SK-N-SH (cell line): ENCODE data around the gene TLX2. TPM values are rescaled to one million over a fixed set of nuclear protein-coding genes. Genes with fewer than 3 reads are reported as not detected.

Experiments used
- CTCF ChIA-PET: fragments of 300-600, 350-600 bp; formaldehyde crosslinking; extraction: SDS; loops from one replicate; lab custom pipeline; 2021; lab: Yijun Ruan, JAX
- POLR2A ChIA-PET: fragments of 350-600 bp; sonication (Branson Sonifier 250); formaldehyde crosslinking; extraction: SDS; loops from one replicate; lab custom pipeline; 2020; ENCODE audit warnings: antibody characterized with exemption, inconsistent platforms; lab: Yijun Ruan, JAX
- DNase-seq: peaks from one replicate; pipeline ENCODE4 v3.0.0; 2012
- H2AFZ ChIP-seq: fragments of 200-600 bp; sonication (generic); 2 replicates; pipeline ENCODE4 v1.8.1; 2016; ENCODE audit warnings: antibody characterized with exemption, mild to moderate bottlenecking, low read depth
- H3F3A ChIP-seq: fragments of 200-600 bp; sonication (generic); replicated peaks from 2 replicates; pipeline ENCODE3; 2016; ENCODE audit warnings: antibody characterized with exemption, mild to moderate bottlenecking; ENCODE audit not compliant: insufficient read depth
- H3K27ac ChIP-seq, 2 experiments: fragments of 200-500 bp in 1 of 2; fragments of 200-600 bp in 1 of 2; sonication (Bioruptor generic) in 1 of 2; sonication (generic), shearing (Covaris generic) in 1 of 2; 2 replicates each; pipeline versions ENCODE4 v1.5.1 to v1.6.1; 2014 to 2016; ENCODE audit warnings: low read depth in 2 of 2, inconsistent platforms in 1 of 2, low read length in 1 of 2, mild to moderate bottlenecking in 1 of 2, mixed read lengths in 1 of 2
- H3K27me3 ChIP-seq: fragments of 200-600 bp; sonication (generic), shearing (Covaris generic); 2 replicates; pipeline ENCODE4 v1.6.1; 2016; ENCODE audit warnings: mixed run types; ENCODE audit not compliant: insufficient read depth
- H3K36me3 ChIP-seq, 2 experiments: fragments of 200-500 bp in 1 of 2; fragments of 200-600 bp in 1 of 2; sonication (Bioruptor generic) in 1 of 2; sonication (generic) in 1 of 2; replicated peaks in 1 of 2; 2 replicates each; pipeline versions ENCODE3 to v1.5.1; 2014 to 2016; ENCODE audit warnings: low read length in 1 of 2, mild to moderate bottlenecking in 1 of 2; ENCODE audit not compliant: insufficient read depth in 2 of 2, control insufficient read depth in 1 of 2
- H3K4me1 ChIP-seq, 2 experiments: fragments of 200-500 bp in 1 of 2; fragments of 200-600 bp in 1 of 2; sonication (Bioruptor generic) in 1 of 2; sonication (generic), shearing (Covaris generic) in 1 of 2; 2 replicates each; pipeline versions ENCODE4 v1.5.1 to v1.6.1; 2014 to 2016; ENCODE audit warnings: low read depth in 1 of 2, low read length in 1 of 2, mixed run types in 1 of 2; ENCODE audit not compliant: insufficient read depth in 2 of 2, control insufficient read depth in 1 of 2
- H3K4me2 ChIP-seq: fragments of 200-600 bp; sonication (generic), shearing (Covaris generic); 2 replicates; pipeline ENCODE4 v1.6.1; 2017; ENCODE audit warnings: mixed run types
- H3K4me3 ChIP-seq, 2 experiments: fragments of 200-500 bp in 1 of 2; fragments of 200-600 bp in 1 of 2; sonication (Bioruptor generic) in 1 of 2; sonication (generic), shearing (Covaris generic) in 1 of 2; 2 replicates each; pipeline versions ENCODE4 v1.5.1 to v1.8.1; 2014 to 2016; ENCODE audit warnings: low read depth in 2 of 2, inconsistent platforms in 1 of 2, low read length in 1 of 2, mild to moderate bottlenecking in 1 of 2, mixed read lengths in 1 of 2, moderate library complexity in 1 of 2
- H3K79me2 ChIP-seq: fragments of 200-600 bp; sonication (generic); 2 replicates; pipeline ENCODE4 v1.8.1; 2017; ENCODE audit warnings: mild to moderate bottlenecking; ENCODE audit not compliant: insufficient read depth
- H3K9ac ChIP-seq: fragments of 200-600 bp; sonication (generic); 2 replicates; pipeline ENCODE4 v1.6.1; 2017; ENCODE audit warnings: mixed run types
- H3K9me2 ChIP-seq: fragments of 200-600 bp; sonication (generic); 2 replicates; pipeline ENCODE4 v1.6.1; 2017; ENCODE audit warnings: mixed run types
- H3K9me3 ChIP-seq: fragments of 200-600 bp; sonication (generic); 2 replicates; pipeline ENCODE4 v1.6.1; 2017; ENCODE audit warnings: mixed run types, mild to moderate bottlenecking, moderate library complexity
- H4K20me1 ChIP-seq: fragments of 200-600 bp; sonication (generic); 2 replicates; pipeline ENCODE4 v1.6.1; 2017; ENCODE audit warnings: mild to moderate bottlenecking, mixed run types; ENCODE audit not compliant: insufficient read depth
- CHD2 ChIP-seq: fragments of 150-350 bp; IDR thresholded peaks from 2 replicates; pipeline ENCODE4 v1.6.1; 2018; ENCODE audit warnings: low read length; ENCODE audit not compliant: partially characterized antibody
- ELF1 ChIP-seq: IDR thresholded peaks from 2 replicates; pipeline ENCODE4 v1.4.0; 2012
- EP300 ChIP-seq, 2 experiments: IDR thresholded peaks; 2 replicates each; pipeline versions ENCODE4 v1.4.0 to v1.6.1; 2012; ENCODE audit warnings: borderline replicate concordance in 1 of 2, low read depth in 1 of 2, low read length in 1 of 2
- FOSL2 ChIP-seq: IDR thresholded peaks from 2 replicates; pipeline ENCODE4 v1.4.0; 2012; ENCODE audit warnings: low read depth, mild to moderate bottlenecking, moderate library complexity, borderline replicate concordance
- FOXJ3 ChIP-seq: sonication (generic); formaldehyde crosslinking; IDR thresholded peaks from 2 replicates; pipeline ENCODE4 v1.5.1; 2020; ENCODE audit warnings: mild to moderate bottlenecking, missing genetic modification reagents
- FOXM1 ChIP-seq: IDR thresholded peaks from 2 replicates; pipeline ENCODE4 v1.4.0; 2012; ENCODE audit warnings: low read depth, mild to moderate bottlenecking
- GABPA ChIP-seq: IDR thresholded peaks from 2 replicates; pipeline ENCODE4 v1.4.0; 2012; ENCODE audit warnings: low read depth, mild to moderate bottlenecking
- GATA2 ChIP-seq: sonication (generic); formaldehyde crosslinking; IDR thresholded peaks from 2 replicates; pipeline ENCODE4 v1.5.0; 2020; ENCODE audit warnings: mild to moderate bottlenecking, missing genetic modification reagents
- MAX ChIP-seq: IDR thresholded peaks from 2 replicates; pipeline ENCODE4 v1.4.0; 2012; ENCODE audit warnings: low read depth
- MXI1 ChIP-seq: IDR thresholded peaks from 2 replicates; pipeline ENCODE4 v1.6.1; 2012; ENCODE audit warnings: mild to moderate bottlenecking, low read depth, low read length, improper control_type of control experiment
- NFIC ChIP-seq: IDR thresholded peaks from 2 replicates; pipeline ENCODE4 v1.4.0; 2012; ENCODE audit warnings: borderline replicate concordance
- PBX3 ChIP-seq: IDR thresholded peaks from 2 replicates; pipeline ENCODE4; 2012
- POLR2AphosphoS5 ChIP-seq: IDR thresholded peaks from 2 replicates; pipeline ENCODE4 v1.6.1; 2012; ENCODE audit warnings: low read depth, low read length
- RAD21 ChIP-seq: IDR thresholded peaks from 2 replicates; pipeline ENCODE4 v1.6.1; 2012; ENCODE audit warnings: mild to moderate bottlenecking, low read length
- RCOR1 ChIP-seq: fragments of 150-350 bp; IDR thresholded peaks from 2 replicates; pipeline ENCODE4 v1.6.1; 2017; ENCODE audit warnings: antibody characterized with exemption, low read length
- RFX5 ChIP-seq: IDR thresholded peaks from 2 replicates; pipeline ENCODE4 v1.6.1; 2012; ENCODE audit warnings: mild to moderate bottlenecking, improper control_type of control experiment, low read length
- SIN3A ChIP-seq: IDR thresholded peaks from 2 replicates; pipeline ENCODE4 v1.6.1; 2012; ENCODE audit warnings: low read depth, mild to moderate bottlenecking, low read length, moderate library complexity, borderline replicate concordance
- SMC3 ChIP-seq: IDR thresholded peaks from 2 replicates; pipeline ENCODE4 v1.6.1; 2012; ENCODE audit warnings: low read depth, low read length, improper control_type of control experiment
- TAF1 ChIP-seq: IDR thresholded peaks from 2 replicates; pipeline ENCODE4 v1.6.1; 2012; ENCODE audit warnings: low read depth, mild to moderate bottlenecking, low read length, moderate library complexity, borderline replicate concordance
- TCF12 ChIP-seq: IDR thresholded peaks from 2 replicates; pipeline ENCODE4 v1.4.0; 2012
- YY1 ChIP-seq: IDR thresholded peaks from 2 replicates; pipeline ENCODE4 v1.4.0; 2012; ENCODE audit warnings: low read depth, mild to moderate bottlenecking
- ZBTB33 ChIP-seq: IDR thresholded peaks from 2 replicates; pipeline ENCODE4 v1.4.0; 2012; ENCODE audit warnings: low read depth, borderline replicate concordance
- WGBS: methylation state at CpG from one replicate; pipeline ENCODE4 v1.1.6; 2017; ENCODE audit warnings: low lambda C conversion rate; 5-methylcytosine and 5-hydroxymethylcytosine counted together
- polyA plus RNA-seq, 3 experiments: library from polyadenylated mRNA; depleted of rRNA; stranded (reverse); fragments of >200 nt; gene quantifications; 2 replicates each; pipeline ENCODE4 v1.2.3, GENCODE V29; 2012
- TF ChIP-seq, protein P1 (sequence below): fragments of 200-600 bp; sonication (generic); IDR thresholded peaks from 2 replicates; pipeline ENCODE4 v1.6.1; 2017; ENCODE audit warnings: antibody characterized with exemption, mild to moderate bottlenecking, moderate library complexity
- TF ChIP-seq, protein P2 (sequence below): fragments of 150-350 bp; IDR thresholded peaks from 2 replicates; pipeline ENCODE4 v1.6.1; 2017; ENCODE audit warnings: antibody characterized with exemption, low read length, low read depth, borderline replicate concordance

The TLX2 gene
- polyA plus RNA-seq, 1 of the 3 experiments (the other 2 are of a cell fraction): 24.5 TPM

DNA sequence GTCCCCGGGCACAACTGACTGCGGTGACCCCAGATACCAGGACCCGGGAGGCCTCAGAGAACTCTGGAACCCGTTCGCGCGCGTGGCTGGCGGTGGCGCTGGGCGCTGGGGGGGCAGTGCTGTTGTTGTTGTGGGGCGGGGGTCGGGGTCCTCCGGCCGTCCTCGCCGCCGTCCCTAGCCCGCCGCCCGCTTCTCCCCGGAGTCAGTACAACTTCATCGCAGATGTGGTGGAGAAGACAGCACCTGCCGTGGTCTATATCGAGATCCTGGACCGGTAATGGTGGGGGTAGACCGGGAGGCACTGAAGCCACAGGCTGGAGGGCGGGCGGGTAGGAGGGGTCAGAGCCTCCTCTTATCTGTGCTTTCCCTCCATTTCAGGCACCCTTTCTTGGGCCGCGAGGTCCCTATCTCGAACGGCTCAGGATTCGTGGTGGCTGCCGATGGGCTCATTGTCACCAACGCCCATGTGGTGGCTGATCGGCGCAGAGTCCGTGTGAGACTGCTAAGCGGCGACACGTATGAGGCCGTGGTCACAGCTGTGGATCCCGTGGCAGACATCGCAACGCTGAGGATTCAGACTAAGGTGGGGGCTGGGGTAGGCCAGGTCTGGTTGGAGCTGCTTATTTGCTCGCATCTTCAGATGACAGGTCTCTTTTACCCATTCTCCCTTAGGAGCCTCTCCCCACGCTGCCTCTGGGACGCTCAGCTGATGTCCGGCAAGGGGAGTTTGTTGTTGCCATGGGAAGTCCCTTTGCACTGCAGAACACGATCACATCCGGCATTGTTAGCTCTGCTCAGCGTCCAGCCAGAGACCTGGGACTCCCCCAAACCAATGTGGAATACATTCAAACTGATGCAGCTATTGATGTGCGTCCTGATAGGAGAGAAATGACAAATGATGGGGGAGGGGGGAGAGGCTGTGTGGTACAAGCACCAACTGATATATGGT is 16.3 kb downstream of the TLX2 start:
- peak overlapping the region; percentile 83 to 99 for H3K4me3 ChIP-seq
- H3K4me1 ChIP-seq: peaks cover 13 to 24% of the 10 kb centered on the region in 2 experiments
- no peaks in the 10 kb centered on the region for H4K20me1 ChIP-seq
- H3K36me3 ChIP-seq: peaks cover 32 to 51% of the 10 kb centered on the region in 2 experiments
- H3K79me2 ChIP-seq: peaks cover 45% of the 10 kb centered on the region
- peaks cover 18% of the 10 kb centered on the region for H3F3A ChIP-seq
- CTCF ChIA-PET: interaction anchor here (0.9 to 7.8 kb wide), 11 partner anchors 12 to 108 kb away, joined by 3 to 102 read pairs (median 12); partner anchors contain the start of genes CCDC142, LBX2, MRPL53 and PCGF1
- H3K9me3 ChIP-seq: no peaks in the 10 kb centered on the region
- peak overlapping the region; percentile 85 for H3K4me2 ChIP-seq
- POLR2A ChIA-PET: interaction anchor here (0.7 to 2.9 kb wide), 15 partner anchors 9 to 139 kb away, joined by 3 to 13 read pairs (median 5); partner anchors contain the start of genes CCDC142, INO80B, MRPL53 and PCGF1
- TF ChIP-seq SIN3A (peak; percentile 13; the same call in 1 of the 2 replicates), CHD2 (peak; percentile 4), FOXJ3 (CRISPR knock-in tag) (no peak), RCOR1 (no peak), ZBTB33 (no peak), RAD21 (no peak), TAF1 (no peak), SMC3 (no peak), GABPA (no peak), GATA2 (CRISPR knock-in tag) (no peak), FOSL2 (no peak), EP300 (IDR thresholded peaks at IDR 0.05; ENCODE audit: borderline replicate concordance in 1 of 2, low read depth in 1 of 2, low read length in 1 of 2) (no peak), POLR2AphosphoS5 (no peak), TCF12 (no peak), RFX5 (no peak), FOXM1 (no peak), YY1 (no peak), MAX (peak; percentile 77; the same call in 1 of the 2 replicates), MXI1 (peak; percentile 81), ELF1 (no peak), PBX3 (no peak), NFIC (no peak)
- TF ChIP-seq, protein P1, sequence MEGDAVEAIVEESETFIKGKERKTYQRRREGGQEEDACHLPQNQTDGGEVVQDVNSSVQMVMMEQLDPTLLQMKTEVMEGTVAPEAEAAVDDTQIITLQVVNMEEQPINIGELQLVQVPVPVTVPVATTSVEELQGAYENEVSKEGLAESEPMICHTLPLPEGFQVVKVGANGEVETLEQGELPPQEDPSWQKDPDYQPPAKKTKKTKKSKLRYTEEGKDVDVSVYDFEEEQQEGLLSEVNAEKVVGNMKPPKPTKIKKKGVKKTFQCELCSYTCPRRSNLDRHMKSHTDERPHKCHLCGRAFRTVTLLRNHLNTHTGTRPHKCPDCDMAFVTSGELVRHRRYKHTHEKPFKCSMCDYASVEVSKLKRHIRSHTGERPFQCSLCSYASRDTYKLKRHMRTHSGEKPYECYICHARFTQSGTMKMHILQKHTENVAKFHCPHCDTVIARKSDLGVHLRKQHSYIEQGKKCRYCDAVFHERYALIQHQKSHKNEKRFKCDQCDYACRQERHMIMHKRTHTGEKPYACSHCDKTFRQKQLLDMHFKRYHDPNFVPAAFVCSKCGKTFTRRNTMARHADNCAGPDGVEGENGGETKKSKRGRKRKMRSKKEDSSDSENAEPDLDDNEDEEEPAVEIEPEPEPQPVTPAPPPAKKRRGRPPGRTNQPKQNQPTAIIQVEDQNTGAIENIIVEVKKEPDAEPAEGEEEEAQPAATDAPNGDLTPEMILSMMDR: no peak
- TF ChIP-seq, protein P2, sequence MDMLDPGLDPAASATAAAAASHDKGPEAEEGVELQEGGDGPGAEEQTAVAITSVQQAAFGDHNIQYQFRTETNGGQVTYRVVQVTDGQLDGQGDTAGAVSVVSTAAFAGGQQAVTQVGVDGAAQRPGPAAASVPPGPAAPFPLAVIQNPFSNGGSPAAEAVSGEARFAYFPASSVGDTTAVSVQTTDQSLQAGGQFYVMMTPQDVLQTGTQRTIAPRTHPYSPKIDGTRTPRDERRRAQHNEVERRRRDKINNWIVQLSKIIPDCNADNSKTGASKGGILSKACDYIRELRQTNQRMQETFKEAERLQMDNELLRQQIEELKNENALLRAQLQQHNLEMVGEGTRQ: no peak
- H2AFZ ChIP-seq: peak overlapping the region; percentile 83
- WGBS: 10% methylated on average over 26 of the region's 54 CpGs
- DNase-seq: peak; percentile 77
- no peaks in the 10 kb centered on the region for H3K9me2 ChIP-seq
- H3K9ac ChIP-seq: peak overlapping the region; percentile 88
- H3K27ac ChIP-seq: peak overlapping the region; percentile 52 to 87
- no peaks in the 10 kb centered on the region for H3K27me3 ChIP-seq
